ENCODE data around the gene MAP3K1. TPM values are rescaled to one million over a fixed set of nuclear protein-coding genes. Genes with fewer than 3 reads are reported as not detected.
"Not testable (repeated sequence)": the region's sequence is repeated elsewhere in the genome, so short reads cannot be mapped to it uniquely, and the experiment has no call there.

The MAP3K1 gene
- total and polyA plus RNA-seq, 11 donors: 2.1 to 19.5 (median 6.8) TPM

DNA sequence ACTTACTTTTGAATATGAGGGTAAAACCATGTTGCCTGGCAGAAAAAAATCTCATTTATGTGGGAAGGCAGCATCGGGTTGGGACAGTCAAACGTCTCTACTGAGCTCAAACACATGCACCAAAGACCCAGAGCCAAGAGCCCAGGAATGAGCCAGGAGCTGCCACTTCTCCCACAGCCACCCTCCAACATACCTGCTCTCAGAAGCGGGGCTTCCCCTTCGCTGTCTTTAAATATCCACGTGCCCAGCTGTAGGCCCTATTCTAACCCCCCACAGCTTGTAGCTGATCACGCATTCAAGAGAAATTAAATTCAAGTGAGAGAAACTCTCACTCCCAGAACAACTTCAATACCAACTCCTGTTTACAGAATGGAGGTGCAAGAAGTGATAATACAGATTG lies 42.6 kb upstream of the MAP3K1 start:
- intact Hi-C loops (cut with DNase I): no loop called here

DNA sequence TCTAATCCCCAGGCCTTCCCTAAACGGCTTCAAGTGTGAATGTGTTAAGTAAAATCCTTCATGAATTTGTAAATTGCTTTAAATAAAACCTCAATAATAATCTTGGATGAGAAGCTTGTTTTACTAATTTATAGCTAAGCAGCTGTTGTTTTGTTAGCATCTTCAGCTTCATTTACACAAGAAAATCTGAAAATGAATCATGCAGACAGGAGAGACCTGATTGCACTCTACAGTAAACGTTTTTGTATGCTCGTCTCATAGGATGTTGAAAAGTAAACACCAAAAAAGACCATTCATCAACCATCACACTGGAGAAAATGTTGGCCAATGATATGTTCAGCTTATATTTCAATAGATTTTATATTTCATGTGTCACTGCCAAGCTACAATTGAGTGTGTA lies 40.4 kb upstream of the MAP3K1 start:
- TF ChIP-seq, protein P1, sequence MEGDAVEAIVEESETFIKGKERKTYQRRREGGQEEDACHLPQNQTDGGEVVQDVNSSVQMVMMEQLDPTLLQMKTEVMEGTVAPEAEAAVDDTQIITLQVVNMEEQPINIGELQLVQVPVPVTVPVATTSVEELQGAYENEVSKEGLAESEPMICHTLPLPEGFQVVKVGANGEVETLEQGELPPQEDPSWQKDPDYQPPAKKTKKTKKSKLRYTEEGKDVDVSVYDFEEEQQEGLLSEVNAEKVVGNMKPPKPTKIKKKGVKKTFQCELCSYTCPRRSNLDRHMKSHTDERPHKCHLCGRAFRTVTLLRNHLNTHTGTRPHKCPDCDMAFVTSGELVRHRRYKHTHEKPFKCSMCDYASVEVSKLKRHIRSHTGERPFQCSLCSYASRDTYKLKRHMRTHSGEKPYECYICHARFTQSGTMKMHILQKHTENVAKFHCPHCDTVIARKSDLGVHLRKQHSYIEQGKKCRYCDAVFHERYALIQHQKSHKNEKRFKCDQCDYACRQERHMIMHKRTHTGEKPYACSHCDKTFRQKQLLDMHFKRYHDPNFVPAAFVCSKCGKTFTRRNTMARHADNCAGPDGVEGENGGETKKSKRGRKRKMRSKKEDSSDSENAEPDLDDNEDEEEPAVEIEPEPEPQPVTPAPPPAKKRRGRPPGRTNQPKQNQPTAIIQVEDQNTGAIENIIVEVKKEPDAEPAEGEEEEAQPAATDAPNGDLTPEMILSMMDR (IDR thresholded peaks at IDR 0.05): no peak
- no peak for TF ChIP-seq POLR2A (IDR thresholded peaks at IDR 0.05)
- intact Hi-C loops (cut with DNase I): no loop called here
- ATAC-seq: no peak

More for the DNA sequence above, 42.6 kb upstream of the MAP3K1 start:
- TF ChIP-seq POLR2A (IDR thresholded peaks at IDR 0.05): no peak
- TF ChIP-seq, protein P1 (IDR thresholded peaks at IDR 0.05): no peak
- Histone ChIP-seq H3K27me3 (no peaks in the 10 kb centered on the region), H3K36me3 (no peaks in the 10 kb centered on the region), H3K27ac (no peak overlapping the region), H3K9me3 (no peaks in the 10 kb centered on the region), H3K4me3 (no peak overlapping the region), H3K4me1 (no peaks in the 10 kb centered on the region)
- ATAC-seq (no peak), DNase-seq (no peak)
- 86 to 93% (median 89%) methylated on average over 6 of the region's 6 CpGs for WGBS, 4 donors

DNA sequence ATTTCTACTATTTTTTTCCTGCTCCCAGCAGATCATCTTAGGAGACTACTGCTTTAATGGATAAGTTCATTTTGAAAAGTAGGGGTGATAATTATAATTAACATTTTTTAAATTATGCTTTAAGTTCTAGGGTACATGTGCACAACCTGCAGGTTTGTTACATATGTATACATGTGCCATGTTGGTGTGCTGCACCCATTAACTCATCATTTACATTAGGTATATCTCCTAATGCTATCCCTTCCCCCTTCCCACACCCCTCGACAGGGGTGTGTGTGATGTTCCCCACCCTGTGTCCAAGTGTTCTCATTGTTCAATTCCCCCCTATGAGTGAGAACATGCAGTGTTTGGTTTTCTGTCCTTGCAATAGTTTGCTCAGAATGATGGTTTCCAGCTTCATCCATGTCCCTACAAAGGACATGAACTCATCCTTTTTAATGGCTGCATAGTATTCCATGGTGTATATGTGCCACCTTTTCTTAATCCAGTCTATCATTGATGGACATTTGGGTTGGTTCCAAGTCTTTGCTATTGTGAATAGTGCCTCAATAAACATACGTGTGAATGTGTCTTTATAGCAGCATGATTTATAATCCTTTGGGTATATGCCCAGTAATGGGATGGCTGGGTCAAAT lies 39.0 kb upstream of the MAP3K1 start:
- H3K36me3 ChIP-seq; intact Hi-C loops (cut with DNase I); H3K27ac ChIP-seq; DNase-seq; ATAC-seq; H3K4me1 ChIP-seq; H3K9me3 ChIP-seq; H3K4me3 ChIP-seq; H3K27me3 ChIP-seq: not testable (repeated sequence)
- 84 to 87% (median 85%) methylated on average over 2 of the region's 2 CpGs for WGBS, 4 donors

More for the DNA sequence above, 40.4 kb upstream of the MAP3K1 start:
- H3K27me3 ChIP-seq: no peaks in the 10 kb centered on the region
- no peak overlapping the region for H3K4me3 ChIP-seq
- H3K27ac ChIP-seq: no peak overlapping the region
- no peaks in the 10 kb centered on the region for H3K4me1 ChIP-seq
- DNase-seq: no peak
- 68 to 81% (median 76%) methylated on average over 3 of the region's 3 CpGs for WGBS, 4 donors
- H3K36me3 ChIP-seq: no peaks in the 10 kb centered on the region
- H3K9me3 ChIP-seq: peaks cover 0 to 3% (median 0%) of the 10 kb centered on the region in 12 donors

DNA sequence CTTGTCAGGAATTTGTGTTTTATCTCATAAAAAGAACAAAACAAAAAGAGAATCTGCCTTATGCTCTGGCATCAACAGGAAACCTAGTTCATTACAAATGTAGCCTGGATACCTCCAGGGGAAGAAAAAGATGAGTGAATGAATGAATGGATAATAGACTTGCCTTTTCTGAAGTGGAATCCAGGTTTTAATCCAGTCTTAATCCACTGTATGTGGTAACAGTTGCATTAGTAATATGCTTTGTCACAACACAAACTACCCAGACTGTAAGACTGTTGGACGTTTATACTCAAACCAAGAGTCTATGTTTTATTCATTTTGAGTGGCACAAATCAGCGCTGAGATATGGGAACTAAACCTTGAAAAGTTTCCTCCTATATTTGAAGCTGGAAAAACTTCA lies 32.1 kb upstream of the MAP3K1 start:
- Histone ChIP-seq H3K36me3 (no peaks in the 10 kb centered on the region), H3K27ac (no peak overlapping the region), H3K4me1 (no peaks in the 10 kb centered on the region), H3K9me3 (peaks cover 0 to 7% (median 0%) of the 10 kb centered on the region in 12 donors), H3K27me3 (no peaks in the 10 kb centered on the region), H3K4me3 (no peak overlapping the region)
- no peak for DNase-seq
- WGBS, 4 donors: 79 to 95% (median 90%) methylated on average over 2 of the region's 2 CpGs
- ATAC-seq: no peak
- TF ChIP-seq, protein P1 (IDR thresholded peaks at IDR 0.05): no peak
- TF ChIP-seq POLR2A (IDR thresholded peaks at IDR 0.05): no peak
- intact Hi-C loops (cut with DNase I): loop anchor here in 1 of 10 donors (10.0 kb wide), 1 partner anchor 168 kb away; no protein-coding TSS in a partner anchor

DNA sequence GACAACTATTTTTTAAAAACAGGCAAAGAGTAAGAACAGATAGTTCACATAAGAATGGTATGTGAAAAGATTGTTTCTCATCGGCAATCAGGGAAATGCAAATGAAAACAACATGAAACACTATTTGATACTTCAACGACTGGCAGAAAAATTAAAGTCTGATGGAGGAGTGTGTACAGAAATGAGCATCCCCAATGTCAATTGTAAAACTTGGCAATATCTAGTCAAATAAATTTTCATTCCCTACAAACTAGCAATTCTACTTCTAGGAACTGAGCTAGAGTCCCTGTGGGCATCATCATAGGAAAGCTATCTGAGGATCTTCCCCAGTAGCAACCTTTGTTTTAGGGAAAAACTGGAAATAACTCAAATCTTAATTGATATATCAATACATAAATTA lies 29.0 kb upstream of the MAP3K1 start:
- no peaks in the 10 kb centered on the region for H3K4me1 ChIP-seq
- DNase-seq (no peak), ATAC-seq (no peak)
- TF ChIP-seq, protein P1 (IDR thresholded peaks at IDR 0.05): no peak
- TF ChIP-seq POLR2A (IDR thresholded peaks at IDR 0.05): no peak
- no peak overlapping the region for H3K27ac ChIP-seq
- WGBS, 4 donors: 94 to 97% (median 96%) methylated on average over 2 of the region's 2 CpGs
- H3K36me3 ChIP-seq: no peaks in the 10 kb centered on the region
- no peaks in the 10 kb centered on the region for H3K9me3 ChIP-seq
- H3K27me3 ChIP-seq: no peaks in the 10 kb centered on the region
- H3K4me3 ChIP-seq: no peak overlapping the region
- intact Hi-C loops (cut with DNase I): loop anchor here in 1 of 10 donors (10.0 kb wide), 1 partner anchor 172 kb away; no protein-coding TSS in a partner anchor

Data from heart left ventricle (tissue), 16 donors.